PFSK-1 (cell line): ENCODE data around the gene PLIN4.

Experiments used
- POLR2AphosphoS5 ChIP-seq: IDR thresholded peaks from 2 replicates; pipeline ENCODE4 v1.6.1; 2012; ENCODE audit warnings: low read depth, mild to moderate bottlenecking, control low read depth, low read length, moderate library complexity
- SIN3A ChIP-seq: IDR thresholded peaks from 2 replicates; pipeline ENCODE4 v1.6.1; 2012; ENCODE audit warnings: mild to moderate bottlenecking, low read length, moderate library complexity, borderline replicate concordance; ENCODE audit not compliant: insufficient read depth
- TAF1 ChIP-seq: IDR thresholded peaks from 2 replicates; pipeline ENCODE4 v1.6.1; 2012; ENCODE audit warnings: low read length, control low read depth, borderline replicate concordance; ENCODE audit not compliant: insufficient read depth
- TF ChIP-seq, protein P1 (sequence below), 2 experiments: IDR thresholded peaks; 2 replicates each; pipeline versions ENCODE4 v1.6.1 to v1.8.0; 2011 to 2012; ENCODE audit warnings: low read depth in 2 of 2, low read length in 2 of 2, control low read depth in 1 of 2, inconsistent platforms in 1 of 2, mild to moderate bottlenecking in 1 of 2, moderate library complexity in 1 of 2; ENCODE audit not compliant: insufficient read depth in 1 of 2

DNA sequence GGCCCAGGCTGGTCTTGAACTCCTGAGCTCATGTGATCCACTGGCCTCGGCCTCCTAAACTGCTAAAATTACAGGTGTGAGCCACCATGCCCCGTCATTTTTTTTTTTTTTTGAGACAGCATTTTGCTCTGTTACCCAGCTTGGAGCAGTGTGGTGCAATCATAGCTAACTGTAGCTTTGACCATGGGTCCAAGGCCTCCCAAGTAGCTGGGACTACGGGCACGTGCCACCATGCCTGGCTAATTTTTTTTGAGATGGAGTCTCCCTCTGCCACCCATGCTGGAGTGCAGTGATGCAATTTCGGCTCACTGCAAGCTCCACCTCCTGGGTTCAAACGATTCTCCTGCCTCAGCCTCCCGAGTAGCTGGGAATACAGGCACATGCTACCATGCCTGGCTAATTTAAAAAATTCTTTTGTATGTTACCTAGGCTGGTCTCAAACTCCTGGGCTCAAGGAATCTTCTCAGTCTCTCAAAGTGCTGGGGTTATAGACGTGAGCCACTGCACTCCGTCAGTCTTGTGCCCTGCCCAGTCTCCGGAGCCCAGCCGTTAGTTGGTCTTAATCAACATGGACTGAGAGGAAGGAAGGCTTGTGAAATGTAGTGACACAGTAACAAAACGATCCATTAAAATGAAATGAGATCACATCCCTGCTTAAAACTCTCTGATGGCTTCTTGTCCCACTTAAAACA lies 23.0 kb upstream of the PLIN4 start:
- TF ChIP-seq, protein P1, sequence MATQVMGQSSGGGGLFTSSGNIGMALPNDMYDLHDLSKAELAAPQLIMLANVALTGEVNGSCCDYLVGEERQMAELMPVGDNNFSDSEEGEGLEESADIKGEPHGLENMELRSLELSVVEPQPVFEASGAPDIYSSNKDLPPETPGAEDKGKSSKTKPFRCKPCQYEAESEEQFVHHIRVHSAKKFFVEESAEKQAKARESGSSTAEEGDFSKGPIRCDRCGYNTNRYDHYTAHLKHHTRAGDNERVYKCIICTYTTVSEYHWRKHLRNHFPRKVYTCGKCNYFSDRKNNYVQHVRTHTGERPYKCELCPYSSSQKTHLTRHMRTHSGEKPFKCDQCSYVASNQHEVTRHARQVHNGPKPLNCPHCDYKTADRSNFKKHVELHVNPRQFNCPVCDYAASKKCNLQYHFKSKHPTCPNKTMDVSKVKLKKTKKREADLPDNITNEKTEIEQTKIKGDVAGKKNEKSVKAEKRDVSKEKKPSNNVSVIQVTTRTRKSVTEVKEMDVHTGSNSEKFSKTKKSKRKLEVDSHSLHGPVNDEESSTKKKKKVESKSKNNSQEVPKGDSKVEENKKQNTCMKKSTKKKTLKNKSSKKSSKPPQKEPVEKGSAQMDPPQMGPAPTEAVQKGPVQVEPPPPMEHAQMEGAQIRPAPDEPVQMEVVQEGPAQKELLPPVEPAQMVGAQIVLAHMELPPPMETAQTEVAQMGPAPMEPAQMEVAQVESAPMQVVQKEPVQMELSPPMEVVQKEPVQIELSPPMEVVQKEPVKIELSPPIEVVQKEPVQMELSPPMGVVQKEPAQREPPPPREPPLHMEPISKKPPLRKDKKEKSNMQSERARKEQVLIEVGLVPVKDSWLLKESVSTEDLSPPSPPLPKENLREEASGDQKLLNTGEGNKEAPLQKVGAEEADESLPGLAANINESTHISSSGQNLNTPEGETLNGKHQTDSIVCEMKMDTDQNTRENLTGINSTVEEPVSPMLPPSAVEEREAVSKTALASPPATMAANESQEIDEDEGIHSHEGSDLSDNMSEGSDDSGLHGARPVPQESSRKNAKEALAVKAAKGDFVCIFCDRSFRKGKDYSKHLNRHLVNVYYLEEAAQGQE (IDR thresholded peaks at IDR 0.05; ENCODE audit: insufficient read depth in 1 of 2, low read depth in 2 of 2, low read length in 2 of 2) = no peak
- TF ChIP-seq POLR2AphosphoS5 (no peak), TAF1 (no peak), SIN3A (no peak)
